Measurements from ENCODE around the gene PRM3. TPM values are rescaled to one million over a fixed set of nuclear protein-coding genes. Genes with fewer than 3 reads are reported as not detected.

Gene PRM3
- total and polyA plus RNA-seq, 2 donors (not counting 1 experiment from before 2014, with no cell fraction given) = not detected

DNA sequence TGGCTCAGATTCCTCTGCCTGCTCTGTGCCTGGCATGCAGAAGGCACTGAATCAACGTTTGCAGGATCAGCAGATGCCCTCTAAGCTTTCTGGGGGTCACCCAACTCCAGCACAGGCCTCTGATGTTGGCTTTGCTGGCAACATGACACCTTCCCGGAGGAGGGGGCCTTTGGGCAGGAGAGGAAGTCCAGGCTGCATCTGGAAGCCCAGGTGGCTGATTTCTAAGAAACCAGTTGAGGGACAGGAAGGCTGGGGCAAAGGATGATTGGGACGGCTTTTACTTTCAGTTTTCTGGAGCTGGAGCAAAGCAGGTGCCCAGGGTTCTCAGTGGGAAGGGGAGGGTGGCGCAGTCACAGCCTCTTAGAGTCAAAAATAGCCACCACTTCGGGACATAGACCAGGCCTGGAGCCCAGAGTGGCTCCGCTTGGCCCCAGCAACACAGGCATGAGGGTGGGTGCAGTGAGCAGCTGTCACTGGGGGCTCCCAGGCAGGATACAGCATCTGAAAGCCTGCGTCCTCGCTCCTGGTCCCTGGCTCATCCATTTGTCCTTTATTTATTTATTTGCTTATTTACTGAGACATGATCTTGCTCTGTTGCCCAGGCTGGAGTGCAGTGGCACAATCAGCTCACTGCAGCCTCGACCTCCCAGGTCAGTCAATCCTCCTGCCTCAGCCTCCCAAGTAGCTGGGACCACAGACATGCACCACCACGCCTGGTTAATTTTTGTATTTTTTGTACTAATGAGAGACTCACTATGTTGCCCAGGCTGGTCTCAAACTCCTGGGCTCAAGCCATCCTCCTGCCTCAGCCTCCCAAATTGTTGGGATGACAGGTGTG, 32.6 kb downstream of the PRM3 start:
- Histone ChIP-seq H2AFZ (ENCODE audit: insufficient read depth, low read depth, low read length, poor library complexity, severe bottlenecking) (peak overlapping the region; percentile 56), H3K4me2 (replicated peaks; ENCODE audit: low read depth, low read length, poor library complexity, severe bottlenecking) (peak overlapping the region; percentile 42), H4K20me1 (ENCODE audit: control insufficient read depth, insufficient read depth, low read length, poor library complexity, severe bottlenecking) (no peaks in the 10 kb centered on the region), H3K27me3 (replicated peaks in 1 of 4; ENCODE audit: control extremely low read depth in 1 of 4, control insufficient read depth in 3 of 4, insufficient read depth in 4 of 4, low read length in 3 of 4) (no peaks in the 10 kb centered on the region), H3K9ac (ENCODE audit: low read length) (no peak overlapping the region), H3K36me3 (replicated peaks in 1 of 2; ENCODE audit: control extremely low read depth in 1 of 2, control insufficient read depth in 1 of 2, extremely low read depth in 1 of 2, insufficient read depth in 2 of 2, low read length in 1 of 2) (no peaks in the 10 kb centered on the region), H3K9me3 (ENCODE audit: control extremely low read depth in 1 of 3, control insufficient read depth in 2 of 3, insufficient read depth in 1 of 3, low read length in 2 of 3) (no peaks in the 10 kb centered on the region), H3K79me2 (ENCODE audit: control insufficient read depth, insufficient read depth, low read length) (no peaks in the 10 kb centered on the region), H3K4me3 (ENCODE audit: control extremely low read depth in 1 of 5, extremely low read depth in 1 of 5, insufficient read depth in 1 of 5, low read depth in 2 of 5, low read length in 4 of 5) (no peak overlapping the region), H3K4me1 (ENCODE audit: control insufficient read depth in 2 of 2, insufficient read depth in 2 of 2, low read length in 2 of 2) (peaks cover 3 to 5% of the 10 kb centered on the region in 2 donors), H3K27ac (ENCODE audit: low read length in 2 of 2) (no peak overlapping the region)
- intact Hi-C loops (cut with micrococcal nuclease) = no loop called here
- TF ChIP-seq, protein P1, sequence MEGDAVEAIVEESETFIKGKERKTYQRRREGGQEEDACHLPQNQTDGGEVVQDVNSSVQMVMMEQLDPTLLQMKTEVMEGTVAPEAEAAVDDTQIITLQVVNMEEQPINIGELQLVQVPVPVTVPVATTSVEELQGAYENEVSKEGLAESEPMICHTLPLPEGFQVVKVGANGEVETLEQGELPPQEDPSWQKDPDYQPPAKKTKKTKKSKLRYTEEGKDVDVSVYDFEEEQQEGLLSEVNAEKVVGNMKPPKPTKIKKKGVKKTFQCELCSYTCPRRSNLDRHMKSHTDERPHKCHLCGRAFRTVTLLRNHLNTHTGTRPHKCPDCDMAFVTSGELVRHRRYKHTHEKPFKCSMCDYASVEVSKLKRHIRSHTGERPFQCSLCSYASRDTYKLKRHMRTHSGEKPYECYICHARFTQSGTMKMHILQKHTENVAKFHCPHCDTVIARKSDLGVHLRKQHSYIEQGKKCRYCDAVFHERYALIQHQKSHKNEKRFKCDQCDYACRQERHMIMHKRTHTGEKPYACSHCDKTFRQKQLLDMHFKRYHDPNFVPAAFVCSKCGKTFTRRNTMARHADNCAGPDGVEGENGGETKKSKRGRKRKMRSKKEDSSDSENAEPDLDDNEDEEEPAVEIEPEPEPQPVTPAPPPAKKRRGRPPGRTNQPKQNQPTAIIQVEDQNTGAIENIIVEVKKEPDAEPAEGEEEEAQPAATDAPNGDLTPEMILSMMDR (IDR thresholded peaks at IDR 0.05) = no peak
- TF ChIP-seq EZH2 (IDR thresholded peaks at IDR 0.05; ENCODE audit: borderline replicate concordance, insufficient read depth, low read depth, low read length, poor library complexity, severe bottlenecking) = no peak
- ChIA-PET POLR2A (no interaction called here), CTCF (no interaction called here)
- Mint-ChIP-seq H3K27me3 (no peaks in the 10 kb centered on the region), H3K27ac (no peak overlapping the region), H3K9me3 (ENCODE audit: insufficient read depth) (no peaks in the 10 kb centered on the region), H3K4me1 (peaks cover 2% of the 10 kb centered on the region), H3K4me3 (no peak overlapping the region)
- 38% methylated on average over 7 of the region's 10 CpGs for WGBS (ENCODE audit: insufficient coverage)
- no peak for ATAC-seq (ENCODE audit: low read depth)
- DNase-seq = no peak

Measured in B cell (primary cell).